ELR (cell line): ENCODE data around the gene NSA2.
"Not testable (repeated sequence)": the region's sequence is repeated elsewhere in the genome, so short reads cannot be mapped to it uniquely, and the experiment has no call there.

Source experiments
- DNase-seq: peaks from one replicate; pipeline ENCODE4 v3.0.0-alpha.2; 2015; ENCODE audit warnings: low read depth

The NSA2 gene

DNA sequence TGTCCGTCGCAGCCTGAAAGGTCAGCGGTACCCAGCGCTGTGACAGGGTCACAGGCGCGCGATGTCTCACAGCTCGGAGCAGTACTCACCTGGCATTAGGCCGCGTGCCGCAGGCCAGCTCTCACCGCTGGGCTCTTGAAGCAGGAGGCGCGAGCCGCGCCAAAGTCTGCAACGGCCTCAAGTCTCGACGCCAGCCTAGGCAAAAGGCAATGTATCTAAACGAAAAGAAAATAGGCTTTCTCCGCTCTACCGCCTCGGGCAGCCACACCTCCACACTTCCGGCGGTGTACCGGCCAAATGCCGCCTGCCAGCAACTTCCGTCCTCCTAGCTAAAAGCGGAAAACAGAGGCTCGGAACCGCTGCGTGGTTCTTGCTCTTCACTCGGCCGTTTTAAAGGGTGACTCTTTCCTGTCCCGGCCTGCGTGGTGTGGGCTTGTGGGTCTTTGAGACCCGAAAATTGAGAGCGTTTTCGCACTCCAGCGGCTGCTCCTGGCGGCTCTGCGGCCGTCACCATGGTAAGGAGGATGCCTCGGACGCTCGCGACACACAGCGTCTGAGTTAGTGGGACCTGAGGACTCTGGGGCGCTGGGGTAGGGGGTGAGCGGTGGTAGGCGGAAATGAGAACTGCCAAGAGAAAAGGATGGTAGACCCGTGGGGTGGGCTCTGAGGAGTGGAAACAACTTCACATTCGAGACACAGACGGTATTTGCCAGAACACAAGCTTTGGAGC is at the start of gene NSA2, which contains the start of gene GFM2:
Gene NSA2 (plus strand): TSS at position 401 of the 730 bp plus-strand sequence. CDS start 112 bp downstream, at position 513.
Gene GFM2 (minus strand): TSS at position 269 of the 730 bp plus-strand sequence. CDS start 3,375 bp downstream, outside the sequence.
- peak; percentile 97 for DNase-seq

DNA sequence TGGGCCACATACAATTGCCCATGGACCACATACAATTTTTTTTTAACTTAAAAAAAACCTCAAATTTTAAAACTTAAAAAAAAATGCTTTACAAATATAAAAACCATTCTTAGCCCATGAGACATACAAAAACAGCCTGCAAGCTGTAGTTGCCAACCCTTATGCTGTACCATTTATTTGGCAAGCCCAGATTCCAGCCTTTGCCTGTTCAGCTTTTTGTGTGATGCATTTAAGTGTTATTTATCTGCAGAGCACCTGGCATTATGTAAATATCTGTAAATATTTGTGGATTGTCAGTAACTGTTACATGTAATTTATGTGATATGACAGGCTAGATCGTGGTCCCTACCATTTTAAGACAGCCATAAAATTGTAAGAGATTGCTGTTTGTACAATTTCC is 49.5 kb upstream of the NSA2 start:
- no peak for DNase-seq

DNA sequence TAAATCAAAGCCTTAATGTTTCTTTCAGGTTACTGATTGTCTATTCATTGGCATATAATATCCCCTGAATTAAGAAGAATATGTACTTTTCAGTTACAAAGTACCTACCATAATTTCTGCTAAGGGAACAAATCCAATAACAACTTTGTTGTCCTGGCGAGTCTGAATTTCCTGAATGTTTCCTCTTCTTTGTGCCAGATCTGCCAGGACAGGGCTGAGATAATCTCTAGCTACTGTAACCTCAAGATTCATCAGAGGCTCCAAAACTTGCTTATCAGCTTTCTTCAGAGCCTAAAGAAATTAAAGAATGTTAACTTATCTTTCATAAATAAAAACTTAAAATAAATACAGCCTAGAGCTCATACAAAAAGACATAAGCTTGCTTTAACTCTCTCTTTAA is 44.8 kb upstream of the NSA2 start:
- DNase-seq = no peak

DNA sequence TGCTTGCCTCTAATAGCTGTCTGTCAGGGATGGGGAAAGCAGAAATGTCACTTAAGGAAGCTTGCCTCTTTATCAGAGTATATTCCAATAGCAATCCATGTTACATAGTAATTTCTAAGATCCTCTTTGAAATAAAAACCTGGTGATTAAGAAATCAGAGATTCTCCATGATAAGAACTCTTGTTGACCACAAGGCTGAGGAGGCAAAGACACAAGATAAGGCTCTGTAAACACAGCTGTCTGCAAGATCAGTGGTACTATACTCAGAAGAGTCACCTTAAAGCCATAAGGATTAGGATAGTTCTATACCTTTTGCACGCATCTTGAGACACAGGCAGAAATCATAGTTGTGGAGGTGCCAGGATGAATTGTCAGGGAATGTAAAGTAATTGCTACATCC is 41.7 kb upstream of the NSA2 start:
- no peak for DNase-seq

DNA sequence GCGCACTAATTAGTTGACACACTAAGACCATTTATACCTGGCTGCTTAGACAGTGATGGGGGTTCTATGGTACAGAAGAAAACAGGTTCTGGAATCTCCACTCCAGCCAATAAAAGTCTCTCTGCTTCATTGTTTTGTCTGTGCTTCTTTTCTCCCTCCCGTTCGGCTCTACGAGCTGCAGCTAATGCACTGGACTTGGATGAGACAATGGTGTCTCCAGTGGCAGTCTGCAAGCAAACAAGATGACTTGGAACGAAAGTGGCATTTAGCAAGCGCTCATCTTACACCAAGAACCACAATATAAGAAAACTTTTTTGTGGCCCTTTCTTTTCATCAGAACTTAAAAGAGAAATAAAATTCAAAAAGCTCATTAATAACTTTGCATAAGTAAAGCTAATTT is 30.3 kb upstream of the NSA2 start:
- DNase-seq = no peak

DNA sequence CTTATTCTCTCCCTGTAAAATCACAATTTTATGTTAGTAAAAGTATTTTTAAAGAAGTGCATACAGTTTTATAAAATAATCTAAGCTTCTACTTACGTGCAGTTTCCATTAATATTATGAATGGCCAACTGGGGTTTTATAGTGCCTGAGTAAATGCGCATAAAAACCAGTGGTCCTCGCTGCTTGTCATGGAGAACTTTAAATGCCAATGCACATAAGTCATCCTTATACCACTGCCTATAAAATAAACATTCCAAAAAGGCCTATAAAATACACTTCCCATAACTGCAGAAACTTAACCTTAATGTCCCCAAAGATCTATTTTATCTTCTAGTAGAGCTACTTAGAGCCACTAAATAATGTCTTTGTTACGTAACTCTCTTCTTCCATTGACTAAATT is 28.6 kb upstream of the NSA2 start:
- peak; percentile 36 for DNase-seq

DNA sequence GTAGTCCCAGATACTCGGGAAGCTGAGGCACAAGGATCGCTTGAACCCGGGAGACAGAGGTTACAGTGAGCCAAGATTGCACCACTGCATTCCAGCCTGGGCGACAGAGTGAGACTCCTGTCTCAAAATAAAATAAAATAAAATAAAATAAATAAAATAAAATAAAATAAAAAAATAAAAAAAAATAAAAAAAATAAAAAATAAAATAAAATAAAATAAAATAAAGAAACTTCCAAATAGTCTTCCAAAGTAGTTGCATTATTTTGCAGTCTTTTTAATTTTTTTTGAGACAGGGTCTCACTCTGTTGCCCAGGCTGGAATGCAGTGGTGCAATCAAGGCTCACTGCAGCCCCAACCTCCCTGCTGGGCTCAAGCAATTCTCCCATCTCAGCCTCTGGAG is 18.3 kb upstream of the NSA2 start:
- not testable (repeated sequence) for DNase-seq

- DNase-seq = no peak
These were observed 5.8 kb upstream of the NSA2 start for GRCh38 chr5:74761241-74761640.

- DNase-seq = peak; percentile 93
These were observed 4.5 kb upstream of the NSA2 start for GRCh38 chr5:74762599-74762998.

GRCh38 chr5:74763504-74763903 is 3.5 kb upstream of the NSA2 start:
- peak; percentile 36 for DNase-seq

DNA sequence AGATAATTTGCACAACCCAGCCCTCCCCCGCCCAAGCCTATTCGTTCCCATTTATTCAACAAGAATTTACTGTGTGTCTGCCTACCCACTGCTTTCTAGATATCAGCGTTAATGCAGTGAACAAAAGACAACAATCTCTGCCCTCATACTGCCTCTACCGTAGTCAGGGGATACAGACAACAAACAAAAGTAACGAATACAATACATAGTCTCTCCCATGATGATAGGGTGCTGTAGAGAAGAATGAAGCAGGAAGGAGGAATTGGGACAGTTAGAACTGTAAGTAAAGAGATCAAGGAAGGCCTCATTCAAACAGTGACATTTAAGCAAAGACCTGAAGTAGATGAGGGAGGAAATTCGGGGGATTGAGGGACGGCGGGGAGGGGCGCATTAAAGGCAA is 1.8 kb upstream of the NSA2 start:
- no peak for DNase-seq

DNA sequence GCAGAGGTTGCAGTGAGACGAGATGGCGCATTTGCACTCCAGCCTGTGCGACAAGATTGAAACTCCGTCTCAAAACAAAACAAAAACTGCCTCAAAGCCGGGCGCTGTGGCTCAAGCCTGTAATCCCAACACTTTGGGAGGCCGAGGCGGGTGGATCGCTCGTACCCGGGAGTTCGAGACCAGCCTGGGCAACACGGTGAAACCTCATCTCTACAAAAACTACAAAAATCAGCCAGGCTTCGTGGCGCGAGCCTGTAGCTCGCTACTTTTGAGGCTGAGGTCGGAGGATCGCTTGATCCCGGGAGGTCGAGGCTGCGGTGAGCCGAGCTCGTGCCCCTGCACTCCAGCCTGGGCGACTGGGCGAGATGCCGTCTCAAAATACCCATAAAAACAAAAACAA is 1.1 kb upstream of the NSA2 start:
- no peak for DNase-seq

- DNase-seq = peak; percentile 63
These were observed 616 bp upstream of the NSA2 start for GRCh38 chr5:74766418-74766848.

GRCh38 chr5:74767579-74767913 is 497 bp downstream of the NSA2 start:
- DNase-seq = peak; percentile 55

- peak; percentile 31 for DNase-seq
These were observed 5.3 kb downstream of the NSA2 start for GRCh38 chr5:74772359-74772758.

- no peak for DNase-seq
These were observed 11.6 kb downstream of the NSA2 start for GRCh38 chr5:74778609-74779008.

GRCh38 chr5:74786851-74787250 is 19.8 kb downstream of the NSA2 start:
- DNase-seq = no peak

GRCh38 chr5:74787424-74787823 is 20.4 kb downstream of the NSA2 start:
- DNase-seq = no peak

DNA sequence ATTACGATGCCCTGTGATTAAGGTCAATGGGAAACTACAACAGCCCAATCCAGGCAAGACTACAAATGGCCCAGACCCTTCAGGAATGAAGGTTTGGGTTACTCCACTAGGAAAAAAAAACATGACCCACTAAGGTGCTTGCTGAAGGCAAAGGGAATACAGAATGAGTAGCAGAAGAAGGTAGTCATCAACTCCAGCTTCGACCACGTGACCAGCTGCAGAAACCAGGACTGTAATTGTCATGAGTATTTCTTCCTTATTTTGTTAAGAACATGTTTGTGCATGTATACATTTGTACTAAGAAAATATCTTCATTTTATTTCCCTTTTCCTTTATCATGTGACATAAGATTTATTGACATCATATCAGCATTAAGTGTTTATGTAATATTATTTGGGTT is 24.6 kb downstream of the NSA2 start:
- DNase-seq = not testable (repeated sequence)

DNA sequence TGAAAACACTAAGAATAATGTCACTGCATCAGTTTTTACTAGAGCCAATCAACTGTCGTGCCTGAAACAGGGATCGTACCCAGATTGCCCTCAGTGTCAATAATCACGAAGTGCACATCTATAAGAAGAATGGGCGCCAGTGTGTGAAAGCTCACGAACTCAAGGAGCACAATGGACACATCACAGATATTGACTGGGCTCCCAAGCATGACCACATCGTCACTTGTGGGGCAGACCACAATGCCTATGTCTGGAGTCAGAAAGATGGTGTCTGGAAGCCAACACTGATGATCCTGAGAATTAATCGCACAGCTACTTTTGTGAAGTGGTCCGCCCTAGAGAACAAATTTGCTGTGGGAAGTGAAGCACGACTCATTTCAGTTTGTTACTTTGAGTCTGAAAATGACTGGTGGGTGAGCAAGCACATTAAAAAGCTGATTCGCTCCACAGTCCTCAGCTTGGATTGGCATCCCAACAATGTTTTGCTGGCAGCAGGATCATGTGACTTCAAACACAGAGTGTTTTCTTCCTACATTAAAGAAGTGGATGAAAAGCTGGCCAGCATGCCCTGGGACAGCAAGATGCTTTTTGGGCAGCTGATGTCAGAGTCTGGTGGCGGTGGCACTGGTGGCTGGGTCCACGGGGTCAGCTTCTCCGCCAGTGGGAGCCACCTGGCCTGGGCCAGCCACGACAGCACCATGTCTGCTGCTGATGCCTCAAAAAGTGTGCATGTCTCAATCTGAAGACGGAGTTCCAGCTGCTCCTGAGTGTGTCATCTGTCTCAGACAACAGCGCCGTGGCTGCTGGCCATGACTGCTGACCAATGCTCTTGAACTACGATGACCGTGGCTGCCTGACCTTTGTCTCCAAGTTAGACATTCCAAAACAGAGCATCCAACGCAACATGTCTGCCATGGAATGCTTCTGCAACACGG is 32.2 kb downstream of the NSA2 start:
- DNase-seq = peak; percentile 50

DNA sequence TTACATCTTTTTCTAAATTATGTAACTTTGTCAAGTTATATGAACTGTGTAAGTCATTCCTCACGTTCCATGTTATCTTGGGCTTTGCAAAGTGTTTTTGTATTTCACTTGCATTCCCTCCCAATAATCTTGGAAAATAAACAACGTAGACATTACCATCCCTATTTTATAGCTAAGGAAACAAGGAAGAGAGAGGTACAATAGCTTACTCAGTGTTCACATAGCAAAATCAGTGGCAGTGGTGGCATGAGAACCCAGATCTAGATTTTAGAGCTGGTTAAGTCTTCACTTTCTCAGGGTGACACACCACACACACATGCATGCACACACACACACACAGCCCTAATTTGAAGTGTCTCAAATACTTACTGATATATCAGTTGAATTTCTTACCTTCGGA is 34.1 kb downstream of the NSA2 start:
- no peak for DNase-seq

DNA sequence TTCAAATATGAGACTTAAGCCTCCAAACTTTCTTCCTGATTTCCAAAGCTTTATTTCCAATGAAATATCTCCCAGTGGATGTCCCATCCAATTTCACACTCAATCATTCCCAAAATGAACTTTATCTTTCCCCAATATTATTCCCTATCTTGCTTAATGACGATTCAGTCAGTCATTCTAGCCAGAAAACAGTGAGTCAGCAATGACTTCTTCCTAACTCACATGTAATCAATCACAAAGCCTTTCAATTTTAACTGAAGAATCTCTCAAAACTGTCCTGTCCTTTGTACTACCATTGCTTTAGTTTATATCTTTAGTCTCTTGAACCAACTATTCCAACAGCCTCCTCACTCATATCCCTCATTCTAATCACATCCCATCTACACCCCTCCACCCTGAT is 34.9 kb downstream of the NSA2 start:
- DNase-seq = peak; percentile 60

DNA sequence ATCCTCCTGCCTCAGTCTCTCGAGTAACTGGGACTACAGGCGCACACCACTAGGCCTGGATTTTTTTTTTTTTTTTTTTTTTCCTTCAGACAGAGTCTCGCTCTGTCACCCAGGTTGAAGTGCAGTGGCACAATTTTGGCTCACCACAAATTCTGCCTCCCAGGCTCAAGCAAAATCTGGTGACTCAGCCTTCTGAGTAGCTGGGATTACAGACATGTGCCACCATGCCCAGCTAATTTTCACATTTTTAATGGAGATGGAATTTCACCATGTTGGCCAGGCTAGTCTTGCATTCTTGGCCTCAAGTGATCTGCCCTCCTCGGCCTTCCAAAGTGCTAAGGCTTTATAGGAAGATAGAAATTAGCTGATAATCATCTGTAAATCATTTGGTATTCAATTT is 43.9 kb downstream of the NSA2 start:
- peak; percentile 10 for DNase-seq
